Tongue (tissue), 2 donors: ENCODE measurements around the gene CACNA2D4. TPM values are rescaled to one million over a fixed set of nuclear protein-coding genes. Genes with fewer than 3 reads are reported as not detected.

ENCODE experiments used
- DNase-seq: peaks from one replicate; pipeline ENCODE4 v3.0.0-alpha.2; 2015
- total RNA-seq: library from RNA; depleted of rRNA; stranded (reverse); fragments of >200 nt; gene quantifications from one replicate; pipeline ENCODE4 v1.2.3, GENCODE V29; 2014

The CACNA2D4 gene
- total RNA-seq, 1 donor from 2014 or later: 3.2 TPM

- DNase-seq: no peak
These were observed 47.2 kb downstream of the CACNA2D4 start for GRCh38 chr12:1870998-1871917.

DNA sequence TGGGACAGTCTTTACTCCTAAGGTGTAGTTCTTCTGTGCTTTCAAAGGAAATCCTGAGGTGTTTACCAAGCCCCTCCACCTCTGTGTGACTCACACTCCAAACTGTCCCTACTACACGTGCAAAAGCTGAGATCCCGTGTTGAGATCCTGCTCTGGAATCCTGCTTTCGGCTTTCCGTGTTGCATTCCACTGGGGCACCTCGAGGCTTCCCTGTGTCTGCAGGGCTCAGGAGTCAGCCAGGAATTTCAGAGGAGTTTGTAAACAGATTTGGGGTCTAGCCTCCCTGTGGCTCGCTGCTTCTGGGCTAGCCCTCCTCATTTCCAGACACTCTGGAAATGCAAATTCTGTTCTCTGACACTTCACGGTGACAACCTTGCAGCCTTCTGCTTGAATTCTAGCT is 48.4 kb downstream of the CACNA2D4 start:
- DNase-seq: no peak

DNA sequence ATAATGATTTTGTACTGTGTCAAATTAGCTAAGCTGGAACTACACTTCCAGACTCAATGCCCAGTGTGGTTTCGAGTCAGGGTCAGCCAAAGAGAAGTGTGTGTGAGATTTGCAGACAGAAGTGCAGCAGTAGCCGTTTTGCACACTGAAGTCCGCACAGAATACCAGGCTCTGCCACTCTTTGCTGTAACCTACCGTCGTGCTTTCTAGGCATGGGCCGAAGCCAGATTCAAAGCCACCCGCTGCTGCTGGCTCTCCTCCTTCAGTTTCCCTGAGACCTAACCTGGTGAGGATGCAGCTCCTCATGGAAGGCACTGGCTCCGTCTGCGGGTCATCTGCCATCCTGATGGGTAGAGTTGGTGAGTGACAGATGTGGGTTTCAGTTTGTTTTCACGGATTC is 49.3 kb downstream of the CACNA2D4 start:
- no peak for DNase-seq

GRCh38 chr12:1865284-1865866 is 53.1 kb downstream of the CACNA2D4 start:
- DNase-seq: no peak

DNA sequence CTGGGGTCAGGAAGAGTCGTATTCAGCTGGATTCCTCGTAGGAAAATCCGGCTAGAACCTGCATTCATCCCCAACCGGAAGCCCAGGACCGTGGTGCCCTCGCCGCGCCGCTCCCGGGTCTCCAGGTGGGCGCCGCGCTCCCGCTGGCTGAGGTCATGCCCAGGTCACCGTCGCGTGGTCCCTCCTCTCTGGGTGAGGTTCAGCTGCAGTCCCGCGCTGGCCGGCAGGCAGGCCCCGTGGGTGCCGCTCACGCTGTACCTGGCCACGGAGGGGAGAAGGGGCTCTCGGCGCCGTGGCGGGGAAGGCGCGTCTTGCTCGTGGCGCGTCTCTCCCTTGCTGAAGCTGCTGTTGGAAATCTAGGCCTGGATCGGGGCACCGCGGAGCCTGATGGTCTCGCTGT is 53.6 kb downstream of the CACNA2D4 start:
- no peak for DNase-seq

GRCh38 chr12:1864456-1864855 is 54.0 kb downstream of the CACNA2D4 start:
- DNase-seq: no peak

DNA sequence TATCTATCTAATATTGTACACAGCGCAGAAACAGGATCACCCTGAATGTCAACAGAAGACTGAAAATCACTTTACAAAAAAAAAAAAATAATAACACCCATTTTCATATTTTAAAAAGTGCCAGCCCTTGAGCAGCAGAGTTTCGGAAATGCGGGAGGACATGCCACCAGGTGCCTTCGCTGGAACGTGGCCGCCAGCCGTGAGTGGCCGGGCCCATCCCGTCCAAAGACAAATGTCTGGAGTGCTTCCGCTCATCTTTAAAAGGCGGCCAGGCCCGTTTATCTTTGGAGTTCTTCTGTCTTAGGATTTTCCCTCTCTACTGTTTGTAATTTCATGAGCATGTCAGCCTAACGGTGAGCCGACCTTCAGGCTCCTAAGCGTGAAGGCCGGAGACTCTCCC is 54.6 kb downstream of the CACNA2D4 start:
- no peak for DNase-seq

- DNase-seq: no peak
These were observed 55.5 kb downstream of the CACNA2D4 start for GRCh38 chr12:1862973-1863372.

GRCh38 chr12:1859643-1860042 is 58.8 kb downstream of the CACNA2D4 start:
- DNase-seq: no peak

DNA sequence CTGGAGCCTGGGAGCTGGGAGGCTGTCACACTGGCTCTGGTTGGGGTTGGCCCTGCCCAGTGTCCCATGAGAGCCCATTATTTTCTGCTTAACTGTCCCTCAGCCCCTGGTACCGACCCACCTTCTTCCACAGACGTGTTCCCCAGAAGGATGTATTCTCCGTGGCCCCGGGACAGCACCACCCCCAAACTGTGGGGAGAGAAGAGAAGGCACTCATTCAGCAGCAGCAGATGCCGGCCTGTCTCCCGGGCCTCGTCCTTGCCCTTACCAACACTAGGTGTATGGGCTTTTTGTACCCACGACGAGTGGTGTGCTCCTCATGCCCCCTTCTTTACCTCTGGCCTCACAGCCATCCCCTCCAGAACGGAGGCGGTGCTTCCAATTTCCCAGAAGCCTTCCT is 60.0 kb downstream of the CACNA2D4 start:
- no peak for DNase-seq

GRCh38 chr12:1857821-1858220 is 60.6 kb downstream of the CACNA2D4 start:
- DNase-seq: no peak

DNA sequence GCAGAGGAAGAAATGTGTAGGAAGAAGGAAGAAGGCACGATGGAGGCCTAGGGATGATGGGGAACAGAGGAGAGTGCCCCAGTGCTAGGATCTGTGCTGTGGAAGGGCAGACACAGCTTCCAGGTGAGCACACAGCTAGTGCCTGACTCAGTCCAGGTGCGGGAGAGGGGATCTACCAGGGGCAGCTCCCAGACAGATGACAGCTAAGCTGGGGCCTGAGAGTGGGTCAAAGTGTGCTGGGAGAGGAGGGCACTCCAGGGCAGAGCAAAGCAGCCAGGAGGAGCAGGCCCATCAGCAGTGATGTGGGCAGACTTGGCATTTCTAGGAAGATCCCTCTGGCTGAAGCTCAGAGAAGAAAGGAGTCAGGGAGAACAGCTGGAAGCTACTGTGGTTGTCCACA is 61.4 kb downstream of the CACNA2D4 start:
- DNase-seq: no peak

DNA sequence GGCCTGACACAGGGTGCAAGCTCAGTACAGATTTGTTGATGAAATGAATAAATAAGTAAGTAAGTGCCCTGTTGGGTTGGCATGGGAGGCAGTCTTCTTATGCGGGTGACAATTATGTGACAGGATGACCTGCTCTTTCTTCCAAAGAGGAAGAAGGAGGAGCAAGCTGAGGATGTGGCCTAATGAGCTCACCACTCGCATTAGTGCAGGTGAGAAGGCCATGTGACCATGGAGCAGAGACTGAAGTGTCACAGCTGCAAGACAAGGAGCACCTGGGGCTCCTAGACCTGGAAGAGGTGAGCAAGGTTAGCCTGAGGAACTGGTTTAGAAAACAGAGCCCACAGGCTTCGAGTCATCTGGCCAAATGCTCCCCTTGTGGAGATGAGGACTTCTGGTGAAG is 63.2 kb downstream of the CACNA2D4 start:
- DNase-seq: no peak

DNA sequence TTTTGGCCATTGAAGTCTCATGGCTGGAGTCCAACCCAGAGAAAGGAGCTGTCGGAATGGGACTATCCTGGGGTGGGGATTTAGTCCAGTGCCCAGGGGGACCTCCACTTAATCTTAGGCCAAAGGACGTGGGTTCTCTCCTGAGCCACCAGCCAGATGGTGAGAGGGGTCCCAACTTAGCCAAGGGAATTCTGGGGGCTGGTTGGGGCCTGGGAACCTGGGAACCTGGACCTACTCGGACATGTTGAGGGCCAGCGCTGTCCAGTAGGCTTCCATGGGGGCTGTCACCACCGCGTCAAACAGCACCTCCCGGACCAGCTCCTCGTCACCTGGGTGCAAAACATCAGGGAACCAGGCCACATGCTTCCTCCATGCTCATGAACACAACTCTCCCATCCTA is 64.7 kb downstream of the CACNA2D4 start:
- no peak for DNase-seq

DNA sequence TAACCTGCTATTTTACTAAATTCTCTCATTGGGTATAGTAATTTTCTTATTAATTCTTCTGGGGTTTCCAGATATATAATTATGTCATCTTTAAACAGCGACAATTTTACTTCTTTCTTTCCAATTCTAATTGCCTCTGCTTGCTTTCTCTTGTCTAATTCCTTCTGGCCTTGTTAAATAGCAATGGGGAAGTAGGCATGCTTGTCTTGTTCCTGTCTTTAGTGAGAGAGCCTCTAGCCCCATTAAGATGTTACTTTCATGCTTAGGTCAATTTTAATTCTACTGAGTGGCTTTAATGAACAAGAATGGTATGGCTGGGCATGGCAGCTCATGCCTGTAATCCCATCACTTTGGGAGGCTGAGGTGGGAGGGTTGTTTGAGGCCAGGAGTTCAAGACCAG is 66.4 kb downstream of the CACNA2D4 start:
- DNase-seq: no peak

- no peak for DNase-seq
These were observed 67.2 kb downstream of the CACNA2D4 start for GRCh38 chr12:1851151-1851701.

DNA sequence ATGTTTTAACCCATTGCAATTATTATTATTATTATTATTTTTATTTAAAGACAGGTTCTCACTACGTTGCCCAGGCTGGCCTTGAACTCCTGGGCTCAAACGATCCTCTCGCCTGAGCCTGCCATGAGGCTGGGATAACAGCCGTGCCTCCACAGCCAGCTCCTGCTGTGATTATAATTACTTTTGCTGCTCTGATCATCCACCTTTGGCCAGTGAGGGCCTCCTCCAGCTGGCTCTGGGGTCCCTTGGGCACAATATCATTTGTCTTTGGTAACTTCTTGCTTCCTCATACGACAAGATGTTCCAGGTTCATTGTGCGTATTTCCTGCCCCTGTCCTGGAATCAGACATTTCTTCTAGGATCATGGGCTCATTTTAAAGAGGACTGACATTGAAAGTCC is 69.7 kb downstream of the CACNA2D4 start:
- DNase-seq: no peak

- no peak for DNase-seq
These were observed 70.3 kb downstream of the CACNA2D4 start for GRCh38 chr12:1848146-1848545.

DNA sequence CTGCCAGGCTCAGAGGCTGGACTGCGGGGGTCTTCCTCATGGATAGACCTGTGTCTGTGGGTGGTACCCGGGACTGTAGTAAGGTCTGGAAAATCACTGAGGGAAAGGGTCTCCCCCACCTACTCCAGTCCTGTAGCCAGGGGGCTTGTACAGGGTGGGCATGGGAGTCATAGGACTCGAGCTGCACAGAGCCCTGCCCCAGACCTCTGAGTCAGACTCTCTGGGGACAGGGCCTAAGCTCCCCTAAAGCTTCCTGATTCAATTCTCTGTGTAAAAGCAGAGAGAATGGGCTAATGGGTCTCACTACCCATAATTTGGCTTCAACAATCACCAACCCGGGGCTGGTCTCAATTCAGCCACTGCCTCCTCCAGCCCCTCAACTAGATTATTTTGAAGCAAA is 71.0 kb downstream of the CACNA2D4 start:
- no peak for DNase-seq

- DNase-seq: no peak
These were observed 71.7 kb downstream of the CACNA2D4 start for GRCh38 chr12:1846421-1847405.

DNA sequence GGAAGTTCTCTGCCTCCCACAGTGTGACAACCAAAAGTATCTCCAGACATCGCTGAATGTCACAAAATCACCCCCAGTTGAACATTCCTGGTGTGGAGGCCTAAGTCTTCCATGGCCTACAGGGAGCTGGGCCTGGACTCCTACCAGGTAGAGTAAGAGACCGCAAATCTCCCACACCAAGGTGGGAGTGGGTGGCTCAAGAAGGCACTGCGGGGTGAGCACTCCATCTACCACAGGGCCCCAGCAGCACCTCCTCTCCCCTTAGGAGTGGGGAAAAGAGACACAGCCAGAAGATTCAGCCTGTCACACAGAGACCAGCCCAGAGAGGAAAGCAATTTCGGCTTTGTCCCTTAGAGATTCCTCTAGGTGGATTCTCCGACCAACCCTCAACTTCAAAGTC is 72.6 kb downstream of the CACNA2D4 start:
- DNase-seq: no peak

DNA sequence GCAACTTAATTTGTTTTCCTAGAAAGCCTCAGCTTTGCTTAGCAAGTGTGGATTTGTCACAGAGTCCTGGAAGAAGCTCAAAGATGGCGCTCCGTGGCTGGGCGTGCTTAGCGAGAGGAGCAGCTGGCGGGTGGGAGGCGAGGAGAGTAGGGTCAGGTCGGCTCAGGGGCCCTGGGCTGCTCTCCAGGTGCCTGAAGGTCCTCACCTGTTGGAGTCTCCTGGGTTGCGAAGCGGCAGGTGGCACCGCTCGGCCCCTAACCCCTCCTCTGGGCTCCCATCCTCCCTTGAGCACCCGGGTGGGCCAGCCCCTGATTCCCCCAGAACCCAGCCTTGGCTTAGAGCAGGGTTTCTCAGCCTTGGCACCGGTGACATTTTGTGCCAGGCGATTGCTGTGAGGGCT is 73.0 kb downstream of the CACNA2D4 start:
- DNase-seq: no peak
